Panc1 (cell line): Measurements from ENCODE around the gene IPO13. TPM values are rescaled to one million over a fixed set of nuclear protein-coding genes. Genes with fewer than 3 reads are reported as not detected.

ENCODE experiments used
- ATAC-seq: fragments of 200-7000 bp; cut with Tn5 transposase; 2 replicates; pipeline ENCODE4 v1.9.1; 2020; ENCODE audit warnings: mild to moderate bottlenecking, moderate library complexity
- BruUV-seq: library from RNA; stranded (reverse); fragments of 400-500 nt; replicated peaks from 2 replicates; lab custom pipeline; 2021; lab: Mats Ljungman, UMichigan
- CTCF ChIA-PET: fragments of 300-600 bp; sonication (Branson Sonifier 250); formaldehyde crosslinking; loops from one replicate; lab custom pipeline; 2022; ENCODE audit warnings: antibody characterized with exemption; lab: Charles Lee
- POLR2A ChIA-PET: fragments of 300-600 bp; sonication (Branson Sonifier 250); formaldehyde crosslinking; loops from one replicate; lab custom pipeline; 2022; ENCODE audit warnings: antibody characterized with exemption; lab: Charles Lee
- DNase-seq: peaks from one replicate; pipeline ENCODE4 v3.0.0-alpha.2; 2010; ENCODE audit warnings: low read depth, low spot score
- H3K27ac ChIP-seq: 2 replicates; pipeline ENCODE4 v1.5.1; 2011; ENCODE audit warnings: mild to moderate bottlenecking, low read length, inconsistent platforms
- H3K27me3 ChIP-seq: fragments of 200-500 bp; sonication (Bioruptor generic); 2 replicates; pipeline ENCODE4 v1.6.0; 2014; ENCODE audit warnings: low read length, inconsistent platforms; ENCODE audit not compliant: control insufficient read depth, insufficient read depth
- H3K36me3 ChIP-seq: fragments of 200-500 bp; sonication (Bioruptor generic); 2 replicates; pipeline ENCODE4 v1.5.1; 2014; ENCODE audit warnings: inconsistent platforms, mild to moderate bottlenecking, low read length, moderate library complexity; ENCODE audit not compliant: control insufficient read depth, insufficient read depth
- H3K4me1 ChIP-seq: 2 replicates; pipeline ENCODE4 v1.5.1; 2011; ENCODE audit warnings: inconsistent platforms, mild to moderate bottlenecking, low read length, moderate library complexity; ENCODE audit not compliant: control insufficient read depth, insufficient read depth
- H3K4me3 ChIP-seq, 2 experiments: 2 replicates each; pipeline ENCODE4 v1.5.1; 2011 to 2012; ENCODE audit warnings: low read depth in 2 of 2, low read length in 2 of 2, mild to moderate bottlenecking in 2 of 2, inconsistent platforms in 1 of 2, moderate library complexity in 1 of 2
- H3K9me3 ChIP-seq: fragments of 200-500 bp; sonication (Bioruptor generic); 2 replicates; pipeline ENCODE4 v1.5.1; 2014; ENCODE audit warnings: low read depth, mild to moderate bottlenecking, inconsistent platforms, low read length, moderate library complexity; ENCODE audit not compliant: control insufficient read depth, insufficient read depth
- CTCF ChIP-seq: fragments of 450-650 bp; IDR thresholded peaks from 2 replicates; pipeline ENCODE4 v1.5.1; 2017; ENCODE audit warnings: mild to moderate bottlenecking
- POLR2AphosphoS5 ChIP-seq: IDR thresholded peaks from 2 replicates; pipeline ENCODE4 v1.6.1; 2012; ENCODE audit warnings: mild to moderate bottlenecking, low read depth, low read length, moderate library complexity
- SIN3A ChIP-seq: IDR thresholded peaks from 2 replicates; pipeline ENCODE4 v1.6.1; 2012; ENCODE audit warnings: low read depth, mild to moderate bottlenecking, low read length, moderate library complexity, borderline replicate concordance; ENCODE audit not compliant: insufficient read depth
- TCF7L2 ChIP-seq: IDR thresholded peaks from 2 replicates; pipeline ENCODE4 v1.6.1; 2011; ENCODE audit warnings: mild to moderate bottlenecking, low read depth, low read length, inconsistent platforms
- in situ Hi-C: cut with HindIII; loops from 2 replicates; pipeline ENCODE4 v1.10.0; 2016; ENCODE audit warnings: low sequenced_read_pairs, low pct_unique_long_range_greater_than_20kb
- intact Hi-C: fragments of 100-400 bp; cut with micrococcal nuclease; formaldehyde crosslinking; loops from one replicate; pipeline ENCODE4 v1.10.0; 2022; ENCODE audit not compliant: unreplicated experiment
- total RNA-seq: library from RNA; stranded (reverse); gene quantifications from one replicate; pipeline ENCODE4 v1.2.1, GENCODE V29; 2021; ENCODE audit not compliant: unreplicated experiment
- TF ChIP-seq, protein P1 (sequence below), 2 experiments: IDR thresholded peaks; 2 replicates each; pipeline ENCODE4 v1.6.1; 2011 to 2012; ENCODE audit warnings: low read depth in 2 of 2, control low read depth in 1 of 2, low read length in 1 of 2, mild to moderate bottlenecking in 1 of 2, moderate library complexity in 1 of 2; ENCODE audit not compliant: insufficient read depth in 1 of 2

IPO13 gene
- total RNA-seq, 1 experiment from 2014 or later: 40.0 TPM

DNA sequence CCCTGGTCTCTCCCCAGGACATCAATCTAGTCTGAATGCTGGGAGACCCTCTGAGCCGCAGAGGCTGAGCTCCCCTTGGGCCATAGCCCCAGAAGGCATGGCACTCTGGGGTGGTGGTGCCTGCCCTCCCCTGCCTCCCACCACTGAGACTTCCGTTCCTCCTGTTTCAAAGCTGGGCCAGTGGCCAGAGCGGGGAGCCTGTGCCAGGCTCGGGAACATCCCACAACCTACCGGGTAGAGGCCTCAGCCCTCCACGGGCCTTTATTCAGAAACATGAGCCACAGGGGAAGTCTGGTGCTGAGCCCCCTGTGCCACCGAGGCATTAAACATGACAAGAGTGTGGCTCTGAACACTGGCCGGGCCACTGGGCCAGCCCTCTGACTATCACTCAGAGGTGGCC, 52.7 kb downstream of the IPO13 start:
- intact Hi-C loops (no loop called here), in situ Hi-C loops (no loop called here)
- H3K4me3 ChIP-seq: no peak overlapping the region
- H3K4me1 ChIP-seq: no peaks in the 10 kb centered on the region
- POLR2A ChIA-PET: no interaction called here
- CTCF ChIA-PET: no interaction called here
- DNase-seq: no peak
- BruUV-seq: no TSS peak
- no peak for TF ChIP-seq CTCF
- TF ChIP-seq SIN3A: no peak
- no peak for TF ChIP-seq POLR2AphosphoS5
- TF ChIP-seq TCF7L2: no peak
- TF ChIP-seq, protein P1, sequence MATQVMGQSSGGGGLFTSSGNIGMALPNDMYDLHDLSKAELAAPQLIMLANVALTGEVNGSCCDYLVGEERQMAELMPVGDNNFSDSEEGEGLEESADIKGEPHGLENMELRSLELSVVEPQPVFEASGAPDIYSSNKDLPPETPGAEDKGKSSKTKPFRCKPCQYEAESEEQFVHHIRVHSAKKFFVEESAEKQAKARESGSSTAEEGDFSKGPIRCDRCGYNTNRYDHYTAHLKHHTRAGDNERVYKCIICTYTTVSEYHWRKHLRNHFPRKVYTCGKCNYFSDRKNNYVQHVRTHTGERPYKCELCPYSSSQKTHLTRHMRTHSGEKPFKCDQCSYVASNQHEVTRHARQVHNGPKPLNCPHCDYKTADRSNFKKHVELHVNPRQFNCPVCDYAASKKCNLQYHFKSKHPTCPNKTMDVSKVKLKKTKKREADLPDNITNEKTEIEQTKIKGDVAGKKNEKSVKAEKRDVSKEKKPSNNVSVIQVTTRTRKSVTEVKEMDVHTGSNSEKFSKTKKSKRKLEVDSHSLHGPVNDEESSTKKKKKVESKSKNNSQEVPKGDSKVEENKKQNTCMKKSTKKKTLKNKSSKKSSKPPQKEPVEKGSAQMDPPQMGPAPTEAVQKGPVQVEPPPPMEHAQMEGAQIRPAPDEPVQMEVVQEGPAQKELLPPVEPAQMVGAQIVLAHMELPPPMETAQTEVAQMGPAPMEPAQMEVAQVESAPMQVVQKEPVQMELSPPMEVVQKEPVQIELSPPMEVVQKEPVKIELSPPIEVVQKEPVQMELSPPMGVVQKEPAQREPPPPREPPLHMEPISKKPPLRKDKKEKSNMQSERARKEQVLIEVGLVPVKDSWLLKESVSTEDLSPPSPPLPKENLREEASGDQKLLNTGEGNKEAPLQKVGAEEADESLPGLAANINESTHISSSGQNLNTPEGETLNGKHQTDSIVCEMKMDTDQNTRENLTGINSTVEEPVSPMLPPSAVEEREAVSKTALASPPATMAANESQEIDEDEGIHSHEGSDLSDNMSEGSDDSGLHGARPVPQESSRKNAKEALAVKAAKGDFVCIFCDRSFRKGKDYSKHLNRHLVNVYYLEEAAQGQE (IDR thresholded peaks at IDR 0.05; ENCODE audit: insufficient read depth in 1 of 2, low read depth in 2 of 2, low read length in 1 of 2): no peak
- no peak for ATAC-seq
- no peaks in the 10 kb centered on the region for H3K9me3 ChIP-seq
- H3K36me3 ChIP-seq: no peaks in the 10 kb centered on the region
- H3K27me3 ChIP-seq: no peaks in the 10 kb centered on the region
- no peak overlapping the region for H3K27ac ChIP-seq

DNA sequence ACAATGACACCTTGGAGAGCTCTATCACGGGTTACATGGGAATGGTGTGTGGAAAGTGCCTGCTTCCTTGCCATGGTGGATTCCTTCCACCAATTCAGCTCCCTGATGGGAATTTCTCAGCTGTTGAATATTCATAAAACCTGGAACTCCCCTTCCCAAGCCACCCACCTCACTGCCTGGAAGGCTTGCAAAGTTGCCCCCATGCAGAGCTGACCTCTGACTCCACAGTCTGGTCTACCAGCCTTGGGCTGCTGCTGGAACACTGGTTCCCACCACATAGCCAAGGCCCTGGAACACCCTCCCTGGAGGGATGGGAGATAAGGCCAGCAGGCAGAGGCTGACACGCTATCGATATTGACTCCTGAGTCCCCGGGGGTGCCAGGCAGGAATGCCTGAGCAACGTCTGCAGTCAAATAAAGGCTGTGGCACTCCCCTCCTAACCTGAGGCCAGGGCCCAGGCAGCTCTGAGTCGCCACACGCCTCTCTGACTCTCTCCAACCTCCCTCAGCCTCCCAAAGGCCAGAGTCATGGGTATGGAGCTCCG, 53.4 kb downstream of the IPO13 start:
- DNase-seq (no peak), ATAC-seq (no peak)
- POLR2A ChIA-PET: no interaction called here
- in situ Hi-C loops (no loop called here), intact Hi-C loops (no loop called here)
- Histone ChIP-seq H3K4me1 (no peaks in the 10 kb centered on the region), H3K36me3 (no peaks in the 10 kb centered on the region), H3K4me3 (no peak overlapping the region), H3K27ac (no peak overlapping the region), H3K9me3 (no peaks in the 10 kb centered on the region), H3K27me3 (no peaks in the 10 kb centered on the region)
- TF ChIP-seq CTCF (no peak), TCF7L2 (no peak), SIN3A (no peak), POLR2AphosphoS5 (no peak)
- TF ChIP-seq, protein P1 (IDR thresholded peaks at IDR 0.05; ENCODE audit: insufficient read depth in 1 of 2, low read depth in 2 of 2, low read length in 1 of 2): no peak
- CTCF ChIA-PET: no interaction called here
- no TSS peak for BruUV-seq
